Stimulated activated CD4-positive, alpha-beta T cell treated with anti-CD3 and anti-CD28 coated beads, Interleukin-1b, Interleukin-23, amount 100 ng/mL, for 1 hour (primary cell): ENCODE results near the gene DGKB.

Source experiments
- DNase-seq, 2 donors: peaks; one replicate each; pipeline ENCODE4 v3.0.0-alpha.2; 2020; ENCODE audit warnings: low read depth in 2 of 2

Gene DGKB

GRCh38 chr7:14859267-14859666 lies 43.3 kb downstream of the DGKB start:
- DNase-seq: no peak

GRCh38 chr7:14858866-14859265 lies 43.7 kb downstream of the DGKB start:
- DNase-seq: no peak

DNA sequence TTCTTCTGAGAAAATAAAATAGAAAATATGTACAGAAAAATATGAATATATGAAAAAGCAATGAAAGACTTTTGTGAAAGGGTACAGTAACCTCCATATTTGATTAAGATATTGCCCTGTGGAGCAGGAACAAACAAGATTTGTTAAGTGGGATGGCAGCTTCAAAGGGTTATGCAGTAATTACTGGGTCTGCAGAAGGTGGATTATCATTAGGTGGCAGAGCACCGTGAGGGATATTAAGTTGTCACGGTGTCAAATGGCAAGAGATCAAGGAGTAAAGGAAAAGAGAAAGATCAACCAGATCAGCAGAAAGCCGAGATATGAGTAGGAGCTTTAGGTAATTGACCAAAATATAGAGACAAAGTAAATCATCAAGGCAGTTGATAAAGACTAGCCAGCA lies 44.1 kb downstream of the DGKB start:
- no peak for DNase-seq

DNA sequence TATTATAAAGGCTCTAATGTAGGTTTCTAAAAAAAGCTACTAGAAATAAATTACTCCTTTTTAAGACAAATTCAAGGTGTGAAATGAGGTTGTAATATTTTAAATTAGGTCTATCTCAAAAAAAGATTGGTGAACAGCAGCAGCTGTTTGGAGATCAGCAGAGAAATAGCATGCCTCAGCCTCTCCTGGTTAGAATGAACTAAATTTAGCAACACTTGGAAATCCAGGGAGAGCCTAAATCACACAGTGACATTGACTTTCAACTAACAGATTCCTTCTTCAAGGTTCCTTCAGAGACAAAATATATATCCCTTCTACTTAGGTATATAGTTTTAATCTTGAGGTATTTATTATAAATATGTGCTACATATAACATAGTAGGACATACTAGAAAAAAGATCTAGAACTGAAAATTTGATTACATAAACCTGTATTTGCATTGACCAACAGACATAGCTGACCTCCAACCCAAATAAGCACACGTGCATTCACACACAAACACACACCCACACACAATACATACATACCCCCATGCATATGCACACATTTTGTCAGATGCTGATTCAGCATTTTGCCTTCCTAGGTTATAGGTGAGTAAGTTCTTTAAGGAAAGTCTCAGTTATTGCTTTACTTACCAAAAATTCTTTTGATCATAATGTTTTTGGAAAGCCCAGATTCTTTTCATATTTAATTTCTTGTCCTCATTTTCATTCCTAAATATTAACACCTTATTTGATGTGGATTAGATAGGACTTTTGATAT lies 47.3 kb downstream of the DGKB start:
- no peak for DNase-seq

DNA sequence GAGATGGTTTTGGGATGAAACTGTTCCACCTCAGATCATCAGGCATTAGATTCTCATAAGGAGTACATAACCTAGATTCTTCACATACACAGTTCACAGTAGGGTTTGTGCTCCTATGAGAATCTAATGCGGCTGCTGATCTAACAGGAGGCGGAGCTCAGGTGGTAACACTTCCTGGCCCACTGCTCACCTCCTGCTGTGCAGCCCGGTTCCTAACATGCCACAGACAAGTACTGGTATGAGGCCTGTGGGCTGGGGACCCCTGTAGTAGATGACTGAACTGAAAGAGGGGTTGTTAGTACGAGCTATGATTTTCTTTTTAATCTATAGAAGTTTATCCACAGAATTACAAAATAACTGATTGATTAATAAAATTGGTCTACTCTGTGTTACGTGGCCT lies 48.1 kb downstream of the DGKB start:
- no peak for DNase-seq

- no peak for DNase-seq
Observed at GRCh38 chr7:14851610-14852009, 50.9 kb downstream of the DGKB start.

DNA sequence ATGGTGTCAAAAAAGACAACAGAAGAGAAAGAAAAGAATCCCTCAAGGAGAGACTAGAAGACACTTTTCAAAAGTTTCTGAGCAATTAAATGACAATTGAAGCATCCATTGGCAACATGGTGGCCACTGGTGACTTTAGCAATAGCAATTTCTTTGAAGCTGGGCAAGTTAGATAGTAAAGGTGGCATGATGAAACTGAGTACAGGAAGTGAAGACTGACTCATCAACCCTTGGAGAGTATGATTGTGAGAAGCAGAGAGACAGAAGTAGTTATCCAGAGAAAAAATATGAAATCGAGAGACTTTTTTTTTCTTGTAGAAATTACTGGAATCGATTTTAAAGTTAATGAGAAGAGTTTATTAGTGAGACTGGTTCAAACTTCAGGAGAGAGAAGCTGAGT lies 52.5 kb downstream of the DGKB start:
- DNase-seq: no peak

DNA sequence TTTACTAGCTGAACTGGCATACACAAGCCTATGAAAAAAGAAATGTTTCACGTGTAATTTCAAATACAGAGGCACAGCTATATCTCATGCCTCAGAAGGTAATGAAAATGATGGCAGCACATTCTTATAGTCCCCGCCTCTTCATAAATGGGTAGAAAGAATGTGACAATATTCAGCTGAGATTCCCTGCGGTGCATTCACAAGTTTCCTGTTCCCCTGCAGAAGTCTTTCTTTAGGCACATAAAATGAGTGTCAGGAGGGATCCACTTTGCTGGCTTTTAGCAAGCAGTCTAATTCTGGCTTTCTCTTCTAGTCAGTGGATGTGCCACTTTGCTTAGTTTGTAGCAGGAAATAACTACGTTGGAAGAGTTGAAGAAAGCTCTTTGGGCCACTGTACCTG lies 56.1 kb downstream of the DGKB start:
- no peak for DNase-seq

GRCh38 chr7:14843755-14844154 lies 58.8 kb downstream of the DGKB start:
- DNase-seq: no peak

- no peak for DNase-seq
Observed at GRCh38 chr7:14842523-14842922, 60.0 kb downstream of the DGKB start.

- no peak for DNase-seq
Observed at GRCh38 chr7:14841869-14842268, 60.7 kb downstream of the DGKB start.

GRCh38 chr7:14841086-14841485 lies 61.5 kb downstream of the DGKB start:
- no peak for DNase-seq

- no peak for DNase-seq
Observed at GRCh38 chr7:14839307-14839706, 63.2 kb downstream of the DGKB start.

DNA sequence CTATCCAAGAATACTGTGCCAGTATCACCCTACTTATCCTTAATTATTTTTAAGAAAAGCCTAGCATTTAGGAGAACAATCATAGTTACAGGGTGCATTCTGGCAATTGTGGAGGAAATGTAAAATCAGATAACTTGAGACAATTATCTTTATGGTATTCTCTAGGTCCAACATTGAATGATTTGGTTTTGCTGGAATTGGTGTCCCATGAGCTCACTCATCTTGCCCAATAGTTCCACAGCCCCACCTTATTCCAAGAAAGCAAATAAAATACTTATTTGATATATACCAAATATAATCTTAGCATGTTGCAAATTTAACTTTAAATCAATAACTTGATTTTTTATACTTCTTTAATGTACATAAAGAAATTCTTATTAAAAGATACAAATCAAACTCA lies 65.3 kb downstream of the DGKB start:
- no peak for DNase-seq

DNA sequence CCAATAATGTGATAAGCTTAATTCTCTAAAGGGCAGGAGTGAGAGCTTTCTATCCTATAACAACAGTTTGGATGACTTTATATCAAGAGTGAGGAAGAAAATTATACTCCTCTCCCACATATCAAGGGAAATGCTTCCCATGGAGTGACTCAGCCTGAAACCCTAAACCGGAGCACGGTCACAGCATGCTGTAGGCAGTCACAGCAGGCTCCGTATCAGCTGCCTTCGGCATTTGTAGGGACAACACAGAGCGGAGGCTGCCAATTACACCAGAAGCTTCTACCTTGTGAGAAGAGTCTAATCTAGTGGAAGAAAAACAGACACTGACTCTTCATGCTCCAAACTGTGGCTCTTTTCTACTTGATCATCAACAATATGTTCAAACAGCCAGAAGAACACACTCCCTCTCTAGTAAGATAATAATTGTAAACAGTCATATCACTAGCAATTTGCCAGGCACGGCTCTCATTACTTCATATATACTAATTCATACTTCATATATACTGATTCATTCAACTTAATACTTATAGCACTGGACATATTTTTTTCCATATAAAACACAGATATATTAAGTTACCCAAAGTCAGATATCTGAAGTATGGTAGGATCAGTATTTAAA lies 65.9 kb downstream of the DGKB start:
- no peak for DNase-seq

- DNase-seq: no peak
Observed at GRCh38 chr7:14836006-14836405, 66.5 kb downstream of the DGKB start.

DNA sequence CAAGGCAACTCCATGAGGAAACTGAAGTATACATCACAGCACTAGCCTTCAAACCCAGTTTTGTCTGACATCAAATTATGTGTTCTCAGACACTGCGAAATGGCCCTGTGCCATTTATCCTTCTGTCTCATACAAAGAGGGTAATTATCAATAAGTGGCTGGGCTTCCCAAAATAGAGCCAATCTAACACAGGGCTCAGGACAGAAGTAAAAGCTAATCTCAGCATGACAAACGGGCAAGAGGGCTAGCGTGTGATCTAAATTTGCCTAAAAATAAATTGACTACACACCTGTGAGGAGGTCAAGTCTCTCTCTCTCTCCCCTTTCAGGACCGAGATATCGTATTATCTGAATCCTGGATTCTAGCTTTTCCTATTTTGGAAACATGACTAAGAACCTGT lies 67.2 kb downstream of the DGKB start:
- no peak for DNase-seq

DNA sequence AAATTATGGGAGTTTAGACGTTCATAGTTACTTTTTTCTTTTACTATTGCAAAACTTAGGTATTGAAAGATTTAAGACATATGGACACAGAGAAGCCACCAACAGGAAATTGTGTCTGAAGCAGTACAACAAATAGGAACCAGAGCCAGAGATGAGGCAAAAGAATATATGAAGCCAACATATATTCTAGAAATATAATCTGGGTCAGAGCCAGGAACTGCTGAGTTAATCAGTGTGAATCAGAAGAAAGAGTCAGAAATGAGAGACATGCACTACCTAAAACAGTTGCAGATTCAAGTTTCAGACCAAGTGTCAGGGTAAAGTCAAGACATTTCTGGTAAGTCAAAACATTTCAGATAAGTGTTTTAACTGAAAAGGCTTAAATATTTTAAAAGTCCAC lies 67.7 kb downstream of the DGKB start:
- no peak for DNase-seq

- DNase-seq: no peak
Observed at GRCh38 chr7:14834456-14834855, 68.1 kb downstream of the DGKB start.

DNA sequence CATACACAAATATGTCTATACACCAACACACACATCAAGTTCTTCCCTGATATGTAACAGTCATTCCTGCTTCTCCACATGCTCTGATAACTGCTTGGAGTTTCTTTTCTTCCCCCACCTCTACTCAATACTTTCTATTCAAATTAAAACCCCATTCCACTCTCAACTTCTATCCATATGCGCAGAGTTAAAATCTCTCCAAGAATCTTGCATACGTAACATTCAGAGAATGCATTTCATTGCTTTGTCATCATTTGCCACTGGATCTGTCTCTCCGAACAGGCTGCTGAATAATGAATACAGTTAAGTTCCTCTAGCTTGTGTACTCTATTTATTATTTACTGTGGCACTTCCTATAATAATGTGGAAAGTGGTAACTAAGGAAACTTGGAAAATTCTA lies 68.8 kb downstream of the DGKB start:
- DNase-seq: no peak

GRCh38 chr7:14828053-14828452 lies 74.5 kb downstream of the DGKB start:
- no peak for DNase-seq

- DNase-seq: no peak
Observed at GRCh38 chr7:14826426-14826825, 76.1 kb downstream of the DGKB start.

- no peak for DNase-seq
Observed at GRCh38 chr7:14825912-14826311, 76.6 kb downstream of the DGKB start.

- DNase-seq: no peak
Observed at GRCh38 chr7:14822481-14822854, 80.1 kb downstream of the DGKB start.
